Measurements from ENCODE around the gene ASIP. TPM values are rescaled to one million over a fixed set of nuclear protein-coding genes. Genes with fewer than 3 reads are reported as not detected.
"Not testable (repeated sequence)": the region's sequence is repeated elsewhere in the genome, so short reads cannot be mapped to it uniquely, and the experiment has no call there.

The ASIP gene
- total RNA-seq, 1 donor from 2014 or later: 32.6 TPM

GRCh38 chr20:34281177-34281576 lies 40.0 kb downstream of the ASIP start:
- Histone ChIP-seq H3K36me3 (peaks cover 81% of the 10 kb centered on the region), H3K27ac (replicated peaks) (no peak overlapping the region), H3K4me3 (no peak overlapping the region), H3K9me3 (replicated peaks) (no peaks in the 10 kb centered on the region), H3K4me1 (no peaks in the 10 kb centered on the region), H3K27me3 (ENCODE audit: low read depth) (no peaks in the 10 kb centered on the region)
- TF ChIP-seq CTCF (IDR thresholded peaks at IDR 0.05; ENCODE audit: borderline replicate concordance): no peak
- intact Hi-C loops (cut with micrococcal nuclease): no loop called here
- no peak for DNase-seq

- intact Hi-C loops (cut with micrococcal nuclease): no loop called here
Observed at GRCh38 chr20:34282041-34282440, 40.8 kb downstream of the ASIP start.

GRCh38 chr20:34283844-34284243 lies 42.6 kb downstream of the ASIP start:
- no peak for TF ChIP-seq CTCF (IDR thresholded peaks at IDR 0.05; ENCODE audit: borderline replicate concordance)
- no peak overlapping the region for H3K4me3 ChIP-seq
- no peak overlapping the region for H3K27ac ChIP-seq (replicated peaks)
- no peaks in the 10 kb centered on the region for H3K4me1 ChIP-seq
- no peak for DNase-seq
- no peaks in the 10 kb centered on the region for H3K9me3 ChIP-seq (replicated peaks)
- intact Hi-C loops (cut with micrococcal nuclease): no loop called here
- H3K27me3 ChIP-seq (ENCODE audit: low read depth): no peaks in the 10 kb centered on the region
- H3K36me3 ChIP-seq: peaks cover 78% of the 10 kb centered on the region

More at GRCh38 chr20:34282041-34282440, 40.8 kb downstream of the ASIP start:
- H3K27ac ChIP-seq (replicated peaks): no peak overlapping the region
- DNase-seq: no peak
- H3K9me3 ChIP-seq (replicated peaks): no peaks in the 10 kb centered on the region
- H3K36me3 ChIP-seq: peaks cover 78% of the 10 kb centered on the region
- no peaks in the 10 kb centered on the region for H3K27me3 ChIP-seq (ENCODE audit: low read depth)
- TF ChIP-seq CTCF (IDR thresholded peaks at IDR 0.05; ENCODE audit: borderline replicate concordance): no peak
- H3K4me1 ChIP-seq: no peaks in the 10 kb centered on the region
- no peak overlapping the region for H3K4me3 ChIP-seq

GRCh38 chr20:34285450-34285849 lies 44.2 kb downstream of the ASIP start:
- Histone ChIP-seq H3K27me3 (ENCODE audit: low read depth) (no peaks in the 10 kb centered on the region), H3K4me1 (no peaks in the 10 kb centered on the region), H3K36me3 (peaks cover 86% of the 10 kb centered on the region), H3K27ac (replicated peaks) (no peak overlapping the region), H3K9me3 (replicated peaks) (no peaks in the 10 kb centered on the region), H3K4me3 (no peak overlapping the region)
- TF ChIP-seq CTCF (IDR thresholded peaks at IDR 0.05; ENCODE audit: borderline replicate concordance): no peak
- DNase-seq: no peak
- intact Hi-C loops (cut with micrococcal nuclease): no loop called here

- H3K4me3 ChIP-seq; intact Hi-C loops (cut with micrococcal nuclease); DNase-seq; H3K9me3 ChIP-seq (replicated peaks); H3K27me3 ChIP-seq (ENCODE audit: low read depth); H3K4me1 ChIP-seq; H3K27ac ChIP-seq (replicated peaks): not testable (repeated sequence)
- H3K36me3 ChIP-seq: peaks cover 86% of the 10 kb centered on the region
Observed at GRCh38 chr20:34287500-34287899, 46.3 kb downstream of the ASIP start.

GRCh38 chr20:34290471-34290870 lies 49.2 kb downstream of the ASIP start:
- H3K4me1 ChIP-seq: no peaks in the 10 kb centered on the region
- no peaks in the 10 kb centered on the region for H3K27me3 ChIP-seq (ENCODE audit: low read depth)
- no peak overlapping the region for H3K4me3 ChIP-seq
- TF ChIP-seq CTCF (IDR thresholded peaks at IDR 0.05; ENCODE audit: borderline replicate concordance): no peak
- H3K36me3 ChIP-seq: peaks cover 81% of the 10 kb centered on the region
- H3K9me3 ChIP-seq (replicated peaks): no peaks in the 10 kb centered on the region
- intact Hi-C loops (cut with micrococcal nuclease): no loop called here
- H3K27ac ChIP-seq (replicated peaks): no peak overlapping the region
- no peak for DNase-seq
